ENCODE measurements around the gene EFCAB7. TPM values are rescaled to one million over a fixed set of nuclear protein-coding genes. Genes with fewer than 3 reads are reported as not detected.

EFCAB7 gene
- 6.3 and 7.7 TPM in 2 replicates for total RNA-seq

GRCh38 chr1:63522891-63523728, at the start of gene EFCAB7, which contains the start of gene ITGB3BP:
Gene EFCAB7 (plus strand): TSS chr1:63523525. CDS start chr1:63525573, 2,048 bp downstream.
Gene ITGB3BP (minus strand): TSS chr1:63523225. CDS start chr1:63523133, 92 bp downstream.

DNA sequence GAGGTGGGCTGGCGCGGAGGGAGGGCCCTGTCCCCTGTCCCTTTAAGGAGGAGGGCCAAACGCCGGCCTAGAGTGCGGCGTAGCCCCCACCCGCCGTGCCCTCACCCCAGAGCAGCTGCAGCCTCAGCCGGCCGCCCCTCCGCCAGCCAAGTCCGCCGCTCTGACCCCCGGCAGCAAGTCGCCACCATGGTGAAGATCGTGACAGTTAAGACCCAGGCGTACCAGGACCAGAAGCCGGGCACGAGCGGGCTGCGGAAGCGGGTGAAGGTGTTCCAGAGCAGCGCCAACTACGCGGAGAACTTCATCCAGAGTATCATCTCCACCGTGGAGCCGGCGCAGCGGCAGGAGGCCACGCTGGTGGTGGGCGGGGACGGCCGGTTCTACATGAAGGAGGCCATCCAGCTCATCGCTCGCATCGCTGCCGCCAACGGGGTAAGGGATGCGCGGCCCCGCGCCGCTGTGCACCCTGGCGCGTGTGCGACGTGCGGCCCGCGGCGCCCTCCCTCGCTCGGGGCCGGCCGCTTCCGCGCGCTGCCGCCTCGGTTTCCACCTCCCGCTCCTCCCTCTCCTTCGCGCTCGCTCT, 70.1 kb downstream of the EFCAB7 start, which contains the start of gene PGM1:
Gene PGM1 (plus strand): TSS at position 109 of the 583 bp plus-strand sequence. CDS start 78 bp downstream, at position 187.

Small RNA genes within 50 kb of the gene (small RNA-seq; reads per million reads assigned to genes)
- not detected for gene RF02105
- gene RF02106, result not detected
- not detected for gene RF02107
- not detected for gene RF02108
- gene RF02109, result not detected
- not detected for gene RF02110
- gene RN7SL488P, result not detected
- gene RNU7-123P, result not detected

Other genes starting within 250 kb of the EFCAB7 start
- not detected in 2 replicates for gene FOXD3, start 201.0 kb upstream of the EFCAB7 start, total RNA-seq
- gene ALG6, start 155.9 kb upstream of the EFCAB7 start, total RNA-seq, result 10.7 and 16.4 TPM in 2 replicates
- 26.5 and 36.6 TPM in 2 replicates for gene ITGB3BP, start 300 bp upstream of the EFCAB7 start, total RNA-seq
- gene PGM1, start 69.9 kb downstream of the EFCAB7 start, total RNA-seq, result 50.2 and 55.9 TPM in 2 replicates